ENCODE results near the gene BICDL2.
A peak's percentile ranks its signal among the peaks of the same experiment; 100 is the strongest.
"Not testable (repeated sequence)": the region's sequence is repeated elsewhere in the genome, so short reads cannot be mapped to it uniquely, and the experiment has no call there.

The BICDL2 gene, protein sequence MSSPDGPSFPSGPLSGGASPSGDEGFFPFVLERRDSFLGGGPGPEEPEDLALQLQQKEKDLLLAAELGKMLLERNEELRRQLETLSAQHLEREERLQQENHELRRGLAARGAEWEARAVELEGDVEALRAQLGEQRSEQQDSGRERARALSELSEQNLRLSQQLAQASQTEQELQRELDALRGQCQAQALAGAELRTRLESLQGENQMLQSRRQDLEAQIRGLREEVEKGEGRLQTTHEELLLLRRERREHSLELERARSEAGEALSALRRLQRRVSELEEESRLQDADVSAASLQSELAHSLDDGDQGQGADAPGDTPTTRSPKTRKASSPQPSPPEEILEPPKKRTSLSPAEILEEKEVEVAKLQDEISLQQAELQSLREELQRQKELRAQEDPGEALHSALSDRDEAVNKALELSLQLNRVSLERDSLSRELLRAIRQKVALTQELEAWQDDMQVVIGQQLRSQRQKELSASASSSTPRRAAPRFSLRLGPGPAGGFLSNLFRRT

DNA sequence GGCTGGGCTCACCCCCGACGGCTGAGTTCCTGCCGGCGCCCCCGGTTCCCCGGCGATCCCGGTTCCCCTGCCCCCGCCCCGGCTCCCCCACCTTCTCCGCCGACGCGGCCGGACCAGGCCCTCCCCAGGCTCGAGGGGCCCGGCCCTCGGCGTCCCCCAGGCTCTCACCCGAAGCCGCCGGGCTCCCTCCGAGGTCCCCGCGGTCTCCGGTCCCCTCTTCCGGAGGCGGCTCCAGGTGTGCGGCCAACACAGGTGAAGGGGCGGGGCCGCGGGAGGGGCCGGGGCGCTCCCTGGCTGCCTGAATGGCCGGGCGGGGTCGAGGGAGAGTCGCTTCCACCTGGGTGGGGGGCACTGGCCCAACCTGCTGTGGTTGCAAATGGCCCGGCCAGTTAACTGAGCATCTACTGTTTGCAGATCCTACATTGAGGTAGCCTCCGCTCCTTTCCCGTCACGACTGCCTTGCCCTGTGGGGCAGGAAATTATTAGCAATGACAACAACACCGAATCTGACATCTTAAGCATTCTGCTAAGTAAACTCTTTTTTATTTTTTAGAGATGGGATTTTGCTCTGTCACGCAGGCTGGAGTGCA lies at the start of gene BICDL2:
TSS of gene BICDL2 (minus strand) at position 219 of the 590 bp plus-strand sequence. CDS start 1,448 bp downstream, outside the sequence.
- DNase-seq: no peak

GRCh38 chr16:3085868-3086595 lies 49.3 kb upstream of the BICDL2 start:
- DNase-seq: no peak

- no peak for DNase-seq
Observed at GRCh38 chr16:3084969-3085670, 48.4 kb upstream of the BICDL2 start.

DNA sequence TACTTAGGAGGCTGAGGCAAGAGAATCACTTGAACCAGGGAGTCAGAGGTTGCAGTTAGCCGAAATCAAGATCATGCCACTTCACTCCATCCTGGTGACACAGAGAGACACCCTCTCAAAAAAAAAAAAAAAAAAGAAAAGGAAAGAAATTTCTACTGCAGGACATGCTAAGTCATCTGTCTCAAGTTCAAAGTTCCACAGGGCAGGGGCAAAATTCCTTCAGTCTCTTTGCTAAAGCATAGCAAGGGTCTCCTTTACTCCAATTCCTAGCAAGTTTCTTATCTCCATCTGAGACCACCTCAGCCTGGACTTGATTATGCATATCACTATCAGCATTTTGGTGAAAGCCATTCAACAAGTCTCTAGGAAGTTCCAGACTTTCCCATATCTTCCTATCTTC lies 47.7 kb upstream of the BICDL2 start:
- no peak for DNase-seq

- not testable (repeated sequence) for DNase-seq
Observed at GRCh38 chr16:3083408-3083807, 46.7 kb upstream of the BICDL2 start.

DNA sequence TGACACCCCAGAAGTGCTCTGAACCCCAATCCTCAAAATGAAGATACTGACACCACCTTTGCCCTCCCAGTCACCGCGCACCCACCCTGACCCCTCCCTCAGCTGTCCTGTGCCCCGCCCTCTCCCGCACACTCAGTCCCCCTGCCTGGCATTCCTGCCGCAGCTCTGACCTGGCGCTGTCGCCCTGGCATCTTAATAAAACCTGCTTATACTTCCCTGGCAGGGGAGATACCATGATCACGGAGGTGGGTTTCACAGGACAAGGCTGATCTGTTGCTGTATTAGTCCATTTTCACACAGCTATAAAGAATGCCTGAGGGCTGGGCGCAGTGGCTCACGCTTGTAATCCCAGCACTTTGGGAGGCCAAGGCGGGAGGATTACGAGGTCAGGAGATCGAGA lies 45.2 kb upstream of the BICDL2 start:
- DNase-seq: not testable (repeated sequence)

DNA sequence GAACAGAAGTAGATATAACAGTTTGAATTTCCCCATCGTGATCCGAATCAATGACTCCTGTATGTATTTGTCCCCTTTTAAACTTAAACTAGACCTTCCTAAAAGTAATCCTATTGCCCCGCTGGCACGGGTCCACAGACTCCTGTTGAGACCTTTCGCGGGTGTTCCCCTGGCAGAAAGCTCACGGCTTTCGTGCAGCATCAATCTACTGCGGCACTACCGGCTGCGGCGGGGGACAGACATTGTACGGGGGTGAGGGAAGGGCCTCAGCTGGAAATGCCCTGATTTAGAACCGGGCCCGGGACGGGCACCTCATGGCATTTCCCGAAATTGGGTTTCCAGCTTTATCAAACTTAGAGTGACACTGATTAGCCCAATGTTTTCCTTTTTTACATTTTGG lies 43.3 kb upstream of the BICDL2 start:
- DNase-seq: no peak

DNA sequence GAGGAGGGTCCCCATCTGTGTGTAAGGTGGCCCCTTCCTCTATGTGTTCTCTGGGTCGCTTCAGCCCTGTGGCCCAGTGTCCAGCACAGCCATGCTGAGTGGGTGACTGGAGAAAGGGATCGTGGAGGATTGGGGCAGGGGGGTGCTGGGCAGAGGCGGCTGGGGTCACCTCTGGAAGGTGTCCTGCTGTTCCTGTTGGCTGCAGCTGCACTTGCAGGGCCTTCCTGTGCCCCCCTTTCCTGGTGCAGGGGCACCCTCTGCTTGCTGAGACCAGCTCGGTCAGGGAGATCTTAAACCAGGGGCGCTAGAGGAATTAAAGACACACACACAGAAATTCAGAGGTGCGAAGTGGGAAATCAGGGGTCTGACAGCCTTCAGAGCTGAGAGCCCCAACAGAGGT lies 39.8 kb upstream of the BICDL2 start:
- no peak for DNase-seq

DNA sequence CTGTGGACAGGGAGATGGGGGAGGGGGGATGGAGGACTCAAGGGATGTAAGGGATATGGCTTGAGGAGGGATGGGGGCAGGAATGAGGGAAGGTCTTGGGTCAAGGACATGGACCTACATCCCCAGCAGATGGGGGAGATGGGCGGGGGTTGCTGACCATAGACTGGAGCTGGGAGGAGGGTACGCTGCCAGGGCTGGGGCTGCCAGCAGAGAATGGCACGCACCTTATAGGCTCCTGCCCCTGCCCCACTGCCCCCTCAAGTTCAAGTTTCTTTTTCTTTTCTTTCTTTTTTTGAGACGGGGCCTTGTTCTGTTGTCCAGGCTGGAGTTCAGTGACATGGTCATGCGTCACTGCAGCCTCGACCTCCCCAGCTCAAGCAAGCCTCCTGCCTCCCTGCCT lies 39.2 kb upstream of the BICDL2 start:
- DNase-seq: not testable (repeated sequence)

DNA sequence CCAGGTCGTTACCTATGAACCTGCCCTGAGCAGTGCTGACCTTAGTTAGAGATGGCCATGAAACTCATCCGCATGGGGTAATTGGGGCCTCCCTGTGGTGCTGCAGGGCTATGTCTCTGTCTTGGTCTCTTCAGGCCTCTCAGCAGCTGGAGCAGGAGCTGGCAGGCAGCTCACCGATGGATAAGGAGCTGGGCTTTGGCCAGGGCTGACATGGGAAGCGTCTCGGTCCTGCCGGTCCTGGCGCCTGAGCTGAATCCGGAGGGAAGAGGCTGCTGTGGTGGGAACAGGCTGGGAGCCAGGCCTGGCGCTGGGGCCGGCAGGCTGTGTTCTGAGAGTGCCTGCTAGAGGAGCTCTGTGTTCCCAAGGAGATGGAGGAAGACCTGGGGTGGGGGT lies 38.8 kb upstream of the BICDL2 start:
- DNase-seq: no peak

GRCh38 chr16:3074860-3075522 lies 38.2 kb upstream of the BICDL2 start:
- peak; percentile 83 to 87 for DNase-seq

GRCh38 chr16:3073448-3073847 lies 36.7 kb upstream of the BICDL2 start:
- DNase-seq: no peak

DNA sequence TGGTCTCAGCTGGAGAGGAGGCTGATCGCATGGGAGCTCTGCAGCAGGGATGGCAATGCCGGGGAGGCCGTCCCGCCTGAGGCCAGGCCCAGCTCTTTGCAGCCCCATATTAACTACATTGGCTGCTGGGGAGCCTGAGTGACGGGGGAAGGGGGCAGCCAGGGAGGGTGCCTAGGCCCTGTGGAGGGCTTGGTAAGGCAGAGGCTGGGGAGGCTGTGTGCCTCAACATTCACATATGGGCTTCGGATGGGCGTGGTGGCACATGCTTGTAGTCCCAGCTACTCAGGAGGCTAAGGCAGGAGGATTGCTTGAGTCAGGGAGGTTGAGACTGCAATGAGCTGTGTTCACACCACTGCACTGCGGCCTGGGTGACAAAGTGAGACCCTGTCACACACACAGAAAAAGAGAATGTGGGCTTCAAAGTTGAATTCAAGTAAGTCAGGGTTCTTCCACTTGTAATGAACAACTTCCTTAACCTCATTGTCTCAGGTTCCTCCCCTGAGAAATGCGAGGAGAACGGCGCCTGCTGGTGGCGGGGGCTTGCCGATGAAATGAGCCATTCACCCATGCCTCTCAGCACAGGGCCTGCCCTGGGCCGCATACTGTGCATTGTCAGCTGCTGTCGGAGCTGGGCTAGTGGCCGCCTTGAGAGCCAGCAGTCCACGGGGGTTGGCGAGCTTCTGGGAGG lies 36.0 kb upstream of the BICDL2 start:
- peak in 1 of 2 donors; percentile 63 for DNase-seq

- peak in 1 of 2 donors; percentile 51 for DNase-seq
Observed at GRCh38 chr16:3072148-3072547, 35.4 kb upstream of the BICDL2 start.

DNA sequence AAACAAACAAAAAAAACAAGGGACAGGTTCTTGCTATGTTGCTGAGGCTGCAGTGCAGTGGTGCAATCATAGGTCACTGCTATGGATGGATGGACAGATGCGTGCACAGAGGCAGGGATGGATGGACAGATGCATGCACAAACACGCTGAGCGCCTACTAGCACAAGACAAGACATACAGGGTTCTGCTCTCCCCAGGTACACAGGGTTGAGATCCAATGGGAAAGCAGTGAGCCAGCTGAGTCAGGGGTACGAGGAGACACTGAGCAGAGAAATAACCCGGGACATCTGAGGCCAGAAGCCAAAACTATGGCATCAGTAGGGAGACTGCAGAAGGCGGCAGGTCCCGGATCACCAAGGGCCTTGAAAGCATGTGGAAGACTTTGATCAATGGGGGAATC lies 34.9 kb upstream of the BICDL2 start:
- DNase-seq: peak in 1 of 2 donors; percentile 26

DNA sequence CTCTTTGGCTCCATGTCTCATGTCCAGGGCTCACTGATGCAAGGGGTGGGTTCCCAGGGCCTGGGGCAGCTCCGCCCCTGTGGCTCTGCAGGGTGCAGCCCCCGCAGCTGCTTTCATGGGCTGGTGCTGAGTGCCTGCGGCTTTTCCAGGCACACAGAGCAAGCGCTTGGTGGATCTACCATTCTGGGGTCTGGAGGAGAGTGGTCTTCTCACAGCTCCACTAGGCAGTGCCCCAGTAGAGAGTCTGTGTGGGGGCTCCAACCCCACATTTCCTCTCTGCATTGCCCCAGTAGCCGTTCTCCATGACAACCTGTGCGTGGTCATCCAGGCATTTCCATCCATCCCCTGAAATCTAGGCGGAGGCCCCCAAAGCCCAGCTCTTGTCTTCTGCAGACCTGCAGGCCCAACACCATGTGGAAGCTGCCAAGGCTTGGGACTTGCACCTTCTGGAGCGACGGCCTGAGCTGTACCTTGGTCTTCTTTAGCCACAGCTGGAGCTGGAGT lies 33.9 kb upstream of the BICDL2 start:
- peak in 1 of 2 donors; percentile 39 for DNase-seq

DNA sequence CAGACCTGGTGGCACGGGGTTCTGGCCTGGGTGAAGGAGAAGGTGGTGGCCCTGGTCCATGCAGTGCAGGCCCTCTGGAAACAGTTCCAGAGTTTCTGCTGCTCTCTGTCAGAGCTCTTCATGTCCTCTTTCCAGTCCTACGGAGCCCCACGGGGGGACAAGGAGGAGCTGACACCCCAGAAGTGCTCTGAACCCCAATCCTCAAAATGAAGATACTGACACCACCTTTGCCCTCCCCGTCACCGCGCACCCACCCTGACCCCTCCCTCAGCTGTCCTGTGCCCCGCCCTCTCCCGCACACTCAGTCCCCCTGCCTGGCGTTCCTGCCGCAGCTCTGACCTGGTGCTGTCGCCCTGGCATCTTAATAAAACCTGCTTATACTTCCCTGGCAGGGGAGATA lies 32.4 kb upstream of the BICDL2 start:
- not testable (repeated sequence) for DNase-seq

- DNase-seq: peak in 1 of 2 donors; percentile 52
Observed at GRCh38 chr16:3068487-3068886, 31.7 kb upstream of the BICDL2 start.

DNA sequence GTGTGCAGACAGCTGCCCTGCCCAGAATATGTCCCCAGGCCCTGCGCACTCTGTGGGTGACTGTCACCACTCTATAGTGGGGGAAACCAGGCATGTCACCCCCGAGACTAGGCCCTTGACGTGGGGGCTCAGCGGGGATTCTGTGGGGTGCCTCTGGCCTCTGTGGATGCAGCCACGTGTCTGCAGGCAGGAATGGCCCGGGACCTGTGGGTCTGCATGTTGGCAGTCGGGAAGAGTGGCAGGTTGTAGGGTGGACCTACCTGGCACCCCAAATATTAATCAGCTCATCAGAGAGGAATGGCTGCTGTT lies 29.6 kb upstream of the BICDL2 start:
- DNase-seq: no peak

DNA sequence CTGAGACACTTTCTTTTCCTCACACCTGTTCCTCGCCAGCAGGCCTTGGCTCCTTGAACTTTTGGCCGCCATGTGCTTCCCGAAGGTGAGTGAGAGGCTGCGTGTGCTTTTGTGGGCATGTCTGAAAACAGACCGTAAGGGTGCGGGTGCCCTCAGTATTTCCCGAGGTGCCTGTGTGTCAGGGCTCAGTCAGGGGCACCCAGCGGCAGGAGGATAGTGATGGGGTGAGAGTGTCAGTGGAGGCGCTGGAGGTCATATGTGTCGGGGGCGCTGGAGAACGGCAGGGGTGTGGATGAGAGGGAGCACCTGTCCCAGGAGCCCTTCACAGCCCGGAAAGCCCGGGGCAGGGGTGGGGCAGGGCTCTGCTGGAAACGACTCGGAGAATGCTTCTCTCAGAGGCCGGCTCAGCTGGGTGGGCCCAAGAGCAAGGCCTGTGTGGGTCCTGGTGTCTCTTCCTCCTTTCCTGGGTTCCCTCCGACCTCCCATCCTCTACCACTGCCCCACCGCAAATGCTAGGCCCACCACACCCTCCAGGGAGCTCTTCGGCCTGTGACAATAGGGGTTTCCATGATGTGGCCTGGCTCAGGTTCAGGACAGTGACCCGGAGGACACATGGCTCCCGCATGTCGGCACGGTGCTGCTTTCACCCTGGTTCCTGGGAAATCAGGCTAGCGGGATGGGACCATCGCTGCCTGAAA lies 29.1 kb upstream of the BICDL2 start:
- DNase-seq: no peak
